Small intestine (tissue), 7 donors: Measurements from ENCODE around the gene GTF2IRD1. TPM values are rescaled to one million over a fixed set of nuclear protein-coding genes. Genes with fewer than 3 reads are reported as not detected.
A peak's percentile ranks its signal among the peaks of the same experiment; 100 is the strongest.

Experiments used
- DNase-seq, 2 donors: peaks; one replicate each; pipeline versions ENCODE4 v3.0.0 to v3.0.0-alpha.2; 2013
- FAIRE-seq: peaks from 2 replicates; lab custom pipeline; 2012; peaks lifted over from hg19 to GRCh38; lab: Jason Lieb, UNC
- H3K27ac ChIP-seq, 3 donors: one replicate each; pipeline ENCODE4 v1.5.1; 2013; ENCODE audit warnings: low read length in 2 of 3, mild to moderate bottlenecking in 2 of 3, control low read depth in 1 of 3, inconsistent platforms in 1 of 3, low read depth in 1 of 3, moderate library complexity in 1 of 3
- H3K27me3 ChIP-seq, 3 donors: one replicate each; pipeline ENCODE4 v1.6.1; 2013; ENCODE audit warnings: low read length in 3 of 3, inconsistent platforms in 1 of 3; ENCODE audit not compliant: control insufficient read depth in 3 of 3, insufficient read depth in 3 of 3
- H3K36me3 ChIP-seq, 3 donors: one replicate each; pipeline ENCODE4 v1.6.1; 2013; ENCODE audit warnings: low read length in 3 of 3, inconsistent platforms in 1 of 3, low read depth in 1 of 3, mild to moderate bottlenecking in 1 of 3, moderate library complexity in 1 of 3; ENCODE audit not compliant: control insufficient read depth in 3 of 3, insufficient read depth in 2 of 3
- H3K4me1 ChIP-seq, 3 donors: one replicate each; pipeline ENCODE4 v1.6.1; 2013; ENCODE audit warnings: low read length in 2 of 3, inconsistent platforms in 1 of 3, low read depth in 1 of 3, mild to moderate bottlenecking in 1 of 3, moderate library complexity in 1 of 3; ENCODE audit not compliant: control insufficient read depth in 3 of 3, insufficient read depth in 2 of 3
- H3K4me3 ChIP-seq, 3 donors: one replicate each; pipeline ENCODE4 v1.5.1; 2013; ENCODE audit warnings: low read length in 3 of 3, control low read depth in 1 of 3, inconsistent platforms in 1 of 3, low read depth in 1 of 3, mild to moderate bottlenecking in 1 of 3, moderate library complexity in 1 of 3
- H3K9me3 ChIP-seq, 2 donors: one replicate each; pipeline ENCODE4 v1.6.1; 2013; ENCODE audit warnings: low read depth in 1 of 2, low read length in 1 of 2; ENCODE audit not compliant: control insufficient read depth in 2 of 2, insufficient read depth in 1 of 2
- WGBS, 3 donors: extraction: QIAGEN DNeasy Blood & Tissue Kit; methylation state at CpG; one replicate each; pipeline ENCODE4 v1.1.7; 2013; 5-methylcytosine and 5-hydroxymethylcytosine counted together
- polyA plus RNA-seq, 4 donors: library from polyadenylated mRNA; stranded (reverse) in 3 of 4; unstranded in 1 of 4; fragments of 200-250 nt in 3 of 4; fragments of 120-200 nt in 1 of 4; gene quantifications; one replicate each; pipeline versions ENCODE4 v1.2.1 to v1.2.3, GENCODE V29; 2013
- donor health status: healthy with polysubstance abuse.
- donor health status: control.
- donor health status: control.
- donor health status: Bipolar disorder and iron deficiency.
- donor health status: healthy.

The GTF2IRD1 gene
- polyA plus RNA-seq, 4 donors = 1.6 to 55.2 (median 10.1) TPM

DNA sequence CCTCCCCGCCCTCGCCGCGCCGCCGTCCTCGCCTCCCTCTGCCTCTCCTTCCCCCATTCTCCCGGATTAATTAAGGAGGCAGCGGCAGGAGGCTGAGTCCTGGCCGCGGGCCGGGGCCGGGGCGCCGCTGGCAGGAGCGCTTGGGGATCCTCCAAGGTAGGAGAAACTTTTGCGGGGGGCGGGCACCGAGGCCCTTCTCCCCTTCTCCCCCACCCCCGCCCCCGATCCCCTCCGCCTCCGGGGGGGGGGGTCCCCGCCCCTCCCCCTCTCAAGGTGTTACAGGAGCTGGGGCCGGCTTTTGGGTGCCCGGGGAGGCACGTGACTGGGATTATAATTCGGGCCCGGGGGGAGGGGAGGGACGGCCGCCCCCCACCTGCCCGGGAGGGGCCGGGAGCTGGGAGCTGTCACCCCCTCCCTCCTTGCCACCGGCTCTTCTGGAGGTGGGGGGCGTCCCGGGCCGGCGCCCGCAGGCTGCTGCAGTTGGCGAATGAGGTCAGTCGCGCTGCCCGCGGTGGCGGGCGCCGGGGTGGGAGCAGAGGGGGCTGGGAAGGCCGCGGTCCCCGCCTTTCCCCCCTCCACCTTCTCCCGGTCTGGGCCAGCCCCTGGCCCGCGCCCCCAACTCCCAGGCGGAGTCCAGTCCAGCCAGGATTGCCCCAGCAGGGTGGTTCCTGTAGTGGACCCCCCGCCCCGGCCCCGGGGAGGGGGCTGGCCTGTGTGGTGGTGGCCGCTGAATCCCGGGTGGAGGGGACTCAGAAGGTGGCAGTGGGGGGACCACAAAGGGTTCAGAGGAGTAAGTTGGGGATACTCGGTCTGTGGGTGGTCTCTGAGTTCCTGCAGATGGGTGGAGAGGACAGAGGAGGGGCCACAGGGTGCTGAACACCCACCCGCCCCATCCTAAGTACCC is 567 bp downstream of the GTF2IRD1 start:
- Histone ChIP-seq H3K36me3 (peaks cover 0 to 28% (median 0%) of the 10 kb centered on the region in 3 donors), H3K27me3 (no peaks in the 10 kb centered on the region), H3K4me1 (peaks cover 0 to 44% (median 1%) of the 10 kb centered on the region in 3 donors), H3K27ac (peak overlapping the region; percentile 56 to 93 (median 82)), H3K4me3 (peak overlapping the region; percentile 56 to 85 (median 68)), H3K9me3 (peaks cover 0 to 4% of the 10 kb centered on the region in 2 donors)
- DNase-seq (peak in 1 of 2 donors; percentile 72), FAIRE-seq (no peak)
- WGBS, 3 donors = 1 to 4% (median 4%) methylated on average over 20 to 60 of the region's 61 CpGs

DNA sequence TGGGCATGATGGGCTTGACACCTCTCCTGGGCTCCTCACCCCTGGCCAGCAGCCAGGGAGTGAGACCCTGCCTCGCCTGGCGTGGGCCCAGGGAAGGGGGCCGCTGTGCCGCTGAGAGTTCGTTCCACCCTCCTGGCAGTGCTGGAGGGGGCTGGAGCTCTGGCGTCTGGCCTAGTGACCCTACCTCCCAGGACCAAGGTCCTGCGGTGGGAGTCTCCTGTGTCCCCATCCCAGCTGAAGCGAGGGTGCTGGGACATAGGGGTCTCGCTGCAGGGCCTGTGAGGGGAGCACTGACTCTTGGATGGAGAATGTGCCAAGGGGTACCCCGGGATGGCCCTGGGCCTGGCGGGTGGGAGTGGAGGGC is 1.2 kb downstream of the GTF2IRD1 start:
- FAIRE-seq (no peak), DNase-seq (peak in 1 of 2 donors; percentile 77)
- H3K9me3 ChIP-seq = peaks cover 0 to 4% of the 10 kb centered on the region in 2 donors
- H3K4me3 ChIP-seq = peak overlapping the region; percentile 56 to 85 (median 68)
- H3K27me3 ChIP-seq = no peaks in the 10 kb centered on the region
- H3K36me3 ChIP-seq = peaks cover 0 to 34% (median 0%) of the 10 kb centered on the region in 3 donors
- 19 to 58% (median 36%) methylated on average over 9 to 11 of the region's 11 CpGs for WGBS, 3 donors
- peak overlapping the region; percentile 56 to 93 (median 82) for H3K27ac ChIP-seq
- H3K4me1 ChIP-seq = peaks cover 0 to 51% (median 1%) of the 10 kb centered on the region in 3 donors

DNA sequence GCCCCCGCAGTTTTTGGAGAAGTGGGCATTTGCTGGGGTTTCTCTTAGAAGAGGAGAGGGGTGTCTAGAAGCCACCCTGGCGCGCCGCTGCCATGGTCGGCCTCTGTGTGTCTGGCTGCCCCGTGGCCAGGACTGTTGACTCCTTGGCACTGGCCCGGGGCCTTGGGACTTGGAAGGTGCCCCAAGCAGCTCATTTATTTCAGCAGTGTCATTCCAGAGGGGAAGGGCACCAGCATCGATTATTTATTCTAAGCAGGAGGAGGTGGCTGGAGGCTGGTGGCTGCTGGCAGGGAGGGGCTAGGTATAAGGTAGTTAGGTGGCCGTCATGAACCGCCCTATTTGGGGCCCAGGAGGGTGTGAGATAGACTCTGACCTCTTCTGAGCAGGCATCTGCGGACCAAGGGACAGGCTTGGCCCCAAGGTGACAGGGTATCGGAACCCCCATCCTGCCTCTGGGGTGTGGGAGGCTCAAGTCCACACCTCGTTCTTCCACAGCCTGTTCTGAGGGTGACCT is 1.6 kb downstream of the GTF2IRD1 start:
- Histone ChIP-seq H3K9me3 (peaks cover 0 to 4% of the 10 kb centered on the region in 2 donors), H3K27me3 (no peaks in the 10 kb centered on the region), H3K27ac (peak overlapping the region; percentile 56 to 93 (median 82)), H3K4me1 (peaks cover 0 to 55% (median 1%) of the 10 kb centered on the region in 3 donors), H3K36me3 (peaks cover 0 to 38% (median 0%) of the 10 kb centered on the region in 3 donors), H3K4me3 (peak overlapping the region in 2 of 3 donors; percentile 68 to 85)
- FAIRE-seq (no peak), DNase-seq (peak; percentile 88 to 95)
- WGBS, 3 donors = 15 to 51% (median 36%) methylated on average over 12 to 13 of the region's 13 CpGs

DNA sequence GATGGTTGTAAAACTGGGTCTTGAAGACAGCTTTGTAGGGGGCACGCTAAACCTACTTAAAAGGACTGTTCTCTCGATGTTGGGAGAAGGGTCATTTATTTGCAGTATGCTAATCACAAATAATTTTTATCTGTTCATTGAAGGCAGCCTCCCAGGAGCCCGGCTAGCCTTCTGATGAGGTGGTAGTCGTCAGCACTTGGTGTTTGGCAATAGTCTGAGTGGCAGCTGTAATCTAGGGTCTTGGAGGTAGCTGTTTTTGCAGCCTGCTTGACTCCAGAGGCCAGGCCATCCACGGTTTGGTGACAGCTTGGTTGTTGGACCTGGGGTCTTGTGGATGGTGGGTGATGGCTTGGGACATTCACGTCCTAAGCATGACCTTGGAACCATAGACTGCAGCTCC is 2.2 kb downstream of the GTF2IRD1 start:
- peak; percentile 35 to 84 for DNase-seq
- WGBS, 3 donors = 31 to 51% (median 38%) methylated on average over 6 of the region's 6 CpGs
- FAIRE-seq = no peak

DNA sequence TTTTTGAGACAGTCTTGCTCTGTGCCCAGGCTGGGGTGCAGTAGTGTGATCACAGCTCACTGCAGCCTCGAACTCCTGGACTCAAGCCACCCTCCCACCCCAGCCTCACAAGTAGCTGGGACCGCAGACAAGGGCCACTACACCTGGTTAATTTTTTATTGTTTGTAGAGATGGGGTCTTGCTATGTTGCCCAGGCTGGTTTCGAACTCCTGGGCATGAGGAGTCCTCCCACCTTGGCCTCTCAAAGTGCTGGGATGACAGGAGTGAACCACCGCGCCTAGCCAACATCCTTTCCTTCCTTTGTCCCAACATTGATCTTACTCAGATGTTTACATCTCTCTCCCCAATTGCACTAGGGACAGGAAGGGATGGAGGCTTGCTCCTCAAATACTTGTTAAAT is 3.3 kb downstream of the GTF2IRD1 start:
- Histone ChIP-seq H3K4me3 (no peak overlapping the region), H3K36me3 (peaks cover 0 to 52% (median 0%) of the 10 kb centered on the region in 3 donors), H3K27ac (peak overlapping the region in 1 of 3 donors; percentile 51), H3K27me3 (no peaks in the 10 kb centered on the region), H3K4me1 (peaks cover 0 to 62% (median 1%) of the 10 kb centered on the region in 3 donors), H3K9me3 (peaks cover 0 to 3% of the 10 kb centered on the region in 2 donors)
- DNase-seq (no peak), FAIRE-seq (no peak)
- WGBS, 3 donors = 82 to 89% (median 84%) methylated on average over 5 of the region's 5 CpGs

More for the DNA sequence above, 2.2 kb downstream of the GTF2IRD1 start:
- H3K9me3 ChIP-seq = peaks cover 0 to 4% of the 10 kb centered on the region in 2 donors
- H3K36me3 ChIP-seq = peaks cover 0 to 44% (median 0%) of the 10 kb centered on the region in 3 donors
- no peaks in the 10 kb centered on the region for H3K27me3 ChIP-seq
- H3K4me1 ChIP-seq = peaks cover 0 to 60% (median 1%) of the 10 kb centered on the region in 3 donors
- peak overlapping the region in 1 of 3 donors; percentile 85 for H3K4me3 ChIP-seq
- H3K27ac ChIP-seq = peak overlapping the region; percentile 25 to 93 (median 82)

DNA sequence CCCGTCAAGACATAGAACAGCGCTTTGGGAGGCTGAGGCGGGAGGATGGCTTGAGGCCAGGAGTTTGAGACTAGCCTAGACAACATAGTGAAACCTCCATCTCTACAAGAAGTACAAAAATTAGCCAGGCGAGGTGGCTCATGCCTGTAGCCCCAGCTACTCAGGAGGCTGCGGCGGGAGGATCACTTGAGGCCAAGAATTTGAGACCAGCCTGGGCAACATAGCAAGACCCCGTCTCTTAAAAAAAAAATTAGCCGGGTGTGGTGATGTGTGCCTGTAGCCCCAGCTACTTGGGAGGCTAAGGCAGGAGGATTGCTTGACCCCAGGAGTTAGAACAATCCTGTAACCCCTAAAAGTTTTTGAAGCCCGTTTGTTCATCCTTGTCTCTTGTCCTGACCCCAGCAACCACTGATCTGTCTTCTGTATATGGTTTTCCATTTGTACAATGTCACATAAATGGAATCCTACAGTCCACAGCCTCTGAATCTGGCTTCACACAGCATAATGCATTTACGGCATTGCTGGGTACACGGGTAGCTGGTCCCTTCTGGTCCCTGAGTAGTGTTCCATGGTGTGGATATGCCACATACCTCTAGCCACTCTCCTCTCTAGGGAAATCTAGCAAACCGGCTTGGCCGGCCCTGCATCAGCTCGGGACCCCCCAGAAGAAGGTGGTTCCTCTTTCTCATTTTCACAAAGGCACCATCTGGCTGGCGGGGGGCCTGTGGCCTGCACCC is 8.4 kb downstream of the GTF2IRD1 start:
- FAIRE-seq = no peak

DNA sequence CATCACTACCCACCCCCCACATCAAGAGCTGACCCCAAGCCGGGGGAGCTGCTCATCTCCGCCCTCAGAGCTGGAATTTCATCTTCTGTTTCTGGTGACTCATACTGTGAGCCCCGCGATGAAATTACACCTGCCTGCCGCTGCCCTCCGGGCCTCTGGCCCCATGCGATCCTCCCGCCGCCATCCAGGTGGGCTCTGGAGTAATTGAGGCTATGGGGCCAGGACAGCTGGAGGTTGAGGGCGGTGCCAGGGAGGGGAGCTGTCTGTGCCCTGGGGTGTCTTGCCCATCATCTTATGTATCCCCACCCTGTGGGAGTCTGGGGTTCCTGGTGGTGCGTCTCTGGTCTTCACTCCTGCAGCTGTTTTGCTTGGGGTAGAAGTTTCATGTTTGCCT is 9.0 kb downstream of the GTF2IRD1 start:
- DNase-seq (peak in 1 of 2 donors; percentile 58), FAIRE-seq (no peak)
- Histone ChIP-seq H3K4me3 (no peak overlapping the region), H3K4me1 (peaks cover 0 to 76% (median 3%) of the 10 kb centered on the region in 3 donors), H3K27ac (peak overlapping the region in 1 of 3 donors; percentile 69), H3K36me3 (peaks cover 0 to 88% (median 0%) of the 10 kb centered on the region in 3 donors), H3K9me3 (no peaks in the 10 kb centered on the region), H3K27me3 (no peaks in the 10 kb centered on the region)
- 38 to 75% (median 63%) methylated on average over 9 to 11 of the region's 11 CpGs for WGBS, 3 donors

More for the DNA sequence above, 8.4 kb downstream of the GTF2IRD1 start:
- WGBS, 3 donors = 85 to 90% (median 88%) methylated on average over 15 of the region's 15 CpGs
- H3K4me3 ChIP-seq = no peak overlapping the region
- H3K27ac ChIP-seq = peak overlapping the region in 1 of 3 donors; percentile 69
- no peak for DNase-seq
- no peaks in the 10 kb centered on the region for H3K9me3 ChIP-seq
- peaks cover 0 to 88% (median 0%) of the 10 kb centered on the region in 3 donors for H3K36me3 ChIP-seq
- peaks cover 0 to 79% (median 3%) of the 10 kb centered on the region in 3 donors for H3K4me1 ChIP-seq
- no peaks in the 10 kb centered on the region for H3K27me3 ChIP-seq
